Right atrium auricular region (tissue), 2 donors: ENCODE data around the gene PHACTR1. TPM values are rescaled to one million over a fixed set of nuclear protein-coding genes. Genes with fewer than 3 reads are reported as not detected.

Experiments used
- DNase-seq: peaks from one replicate; pipeline ENCODE4 v3.0.0-alpha.2; 2019; ENCODE audit warnings: low spot score
- H3K27ac ChIP-seq, 2 donors: fragments of 200-600 bp; sonication (generic); 1 replicate in 1 of 2; 2 replicates in 1 of 2; pipeline ENCODE4 v1.5.1; 2016 to 2019
- H3K27me3 ChIP-seq, 2 donors: fragments of 200-600 bp; sonication (generic); one replicate each; pipeline versions ENCODE4 v1.5.1 to v1.6.0; 2017 to 2019
- H3K36me3 ChIP-seq: fragments of 200-600 bp; sonication (generic); one replicate; pipeline ENCODE4 v1.5.1; 2016
- H3K4me1 ChIP-seq, 2 donors: fragments of 200-600 bp; sonication (generic); one replicate each; pipeline versions ENCODE4 v1.5.1 to v1.6.0; 2017 to 2019
- H3K4me3 ChIP-seq, 2 donors: fragments of 200-600 bp; sonication (generic); 1 replicate in 1 of 2; 2 replicates in 1 of 2; pipeline ENCODE4 v1.5.1; 2017 to 2019; ENCODE audit warnings: mild to moderate bottlenecking in 1 of 2, moderate library complexity in 1 of 2
- H3K9me3 ChIP-seq, 2 donors: fragments of 200-600 bp; sonication (generic); one replicate each; pipeline ENCODE4 v1.5.1; 2019
- CTCF ChIP-seq, 2 donors: fragments of 200-600 bp; sonication (generic); IDR thresholded peaks; one replicate each; pipeline ENCODE4 v1.5.1; 2019; ENCODE audit warnings: antibody characterized with exemption in 2 of 2
- total RNA-seq, 2 donors: library from RNA; depleted of rRNA; stranded (reverse); fragments of >200 nt; gene quantifications; one replicate each; pipeline ENCODE4 v1.1.0, GENCODE V29; 2016

The PHACTR1 gene
- total RNA-seq, 2 donors from 2014 or later: 19.1 to 46.0 TPM

- H3K27me3 ChIP-seq: no peaks in the 10 kb centered on the region
- no peak overlapping the region for H3K27ac ChIP-seq
- TF ChIP-seq CTCF (IDR thresholded peaks at IDR 0.05): no peak
- H3K4me1 ChIP-seq: no peaks in the 10 kb centered on the region
- H3K36me3 ChIP-seq: no peaks in the 10 kb centered on the region
- no peak overlapping the region for H3K4me3 ChIP-seq
- H3K9me3 ChIP-seq: no peaks in the 10 kb centered on the region
- no peak for DNase-seq
Measured at GRCh38 chr6:12791371-12791770, 74.8 kb downstream of the PHACTR1 start.

GRCh38 chr6:12798326-12798725 is 81.8 kb downstream of the PHACTR1 start:
- Histone ChIP-seq H3K27ac (no peak overlapping the region), H3K9me3 (no peaks in the 10 kb centered on the region), H3K36me3 (no peaks in the 10 kb centered on the region), H3K4me1 (no peaks in the 10 kb centered on the region), H3K4me3 (no peak overlapping the region), H3K27me3 (no peaks in the 10 kb centered on the region)
- no peak for TF ChIP-seq CTCF (IDR thresholded peaks at IDR 0.05)
- DNase-seq: no peak

- TF ChIP-seq CTCF (IDR thresholded peaks at IDR 0.05): no peak
- no peaks in the 10 kb centered on the region for H3K27me3 ChIP-seq
- H3K27ac ChIP-seq: no peak overlapping the region
- H3K9me3 ChIP-seq: no peaks in the 10 kb centered on the region
- H3K4me3 ChIP-seq: no peak overlapping the region
- H3K4me1 ChIP-seq: no peaks in the 10 kb centered on the region
- H3K36me3 ChIP-seq: no peaks in the 10 kb centered on the region
- DNase-seq: no peak
Measured at GRCh38 chr6:12800120-12800519, 83.6 kb downstream of the PHACTR1 start.

- Histone ChIP-seq H3K27me3 (no peaks in the 10 kb centered on the region), H3K9me3 (no peaks in the 10 kb centered on the region), H3K36me3 (no peaks in the 10 kb centered on the region), H3K4me1 (no peaks in the 10 kb centered on the region), H3K4me3 (no peak overlapping the region), H3K27ac (no peak overlapping the region)
- no peak for TF ChIP-seq CTCF (IDR thresholded peaks at IDR 0.05)
- no peak for DNase-seq
Measured at GRCh38 chr6:12801141-12801540, 84.6 kb downstream of the PHACTR1 start.

- TF ChIP-seq CTCF (IDR thresholded peaks at IDR 0.05): no peak
- no peaks in the 10 kb centered on the region for H3K4me1 ChIP-seq
- H3K4me3 ChIP-seq: no peak overlapping the region
- no peaks in the 10 kb centered on the region for H3K27me3 ChIP-seq
- DNase-seq: no peak
- no peaks in the 10 kb centered on the region for H3K9me3 ChIP-seq
- no peaks in the 10 kb centered on the region for H3K36me3 ChIP-seq
- no peak overlapping the region for H3K27ac ChIP-seq
Measured at GRCh38 chr6:12802440-12802839, 85.9 kb downstream of the PHACTR1 start.

- H3K9me3 ChIP-seq: no peaks in the 10 kb centered on the region
- no peaks in the 10 kb centered on the region for H3K36me3 ChIP-seq
- H3K4me3 ChIP-seq: no peak overlapping the region
- no peaks in the 10 kb centered on the region for H3K27me3 ChIP-seq
- H3K27ac ChIP-seq: no peak overlapping the region
- no peaks in the 10 kb centered on the region for H3K4me1 ChIP-seq
- DNase-seq: no peak
- TF ChIP-seq CTCF (IDR thresholded peaks at IDR 0.05): no peak
Measured at GRCh38 chr6:12803486-12803885, 86.9 kb downstream of the PHACTR1 start.
